HepG2 (cell line): Measurements from ENCODE around the gene ARHGAP26. TPM values are rescaled to one million over a fixed set of nuclear protein-coding genes. Genes with fewer than 3 reads are reported as not detected.

ENCODE experiments used
- GZF1 ChIP-seq: sonication (generic); formaldehyde crosslinking; IDR thresholded peaks from 2 replicates; pipeline ENCODE4 v1.5.1; 2020; ENCODE audit warnings: mild to moderate bottlenecking, missing genetic modification reagents
- MAFF ChIP-seq: IDR thresholded peaks from 2 replicates; pipeline ENCODE4 v1.6.1; 2011; ENCODE audit warnings: low read depth, low read length, improper control_type of control experiment
- MTA1 ChIP-seq: sonication (generic); formaldehyde crosslinking; IDR thresholded peaks from 2 replicates; pipeline ENCODE4 v1.4.0; 2020; ENCODE audit warnings: missing genetic modification reagents, mild to moderate bottlenecking, borderline replicate concordance
- TAF15 ChIP-seq: fragments of 200-400 bp; formaldehyde crosslinking; IDR thresholded peaks from one replicate; pipeline ENCODE4 v1.6.1; 2018; ENCODE audit warnings: mild to moderate bottlenecking, low read depth, low read length; ENCODE audit not compliant: poor library complexity, severe bottlenecking
- ZNF235 ChIP-seq: sonication (generic); formaldehyde crosslinking; IDR thresholded peaks from 2 replicates; pipeline ENCODE4 v1.8.1; 2023; ENCODE audit warnings: mild to moderate bottlenecking, missing genetic modification reagents, borderline replicate concordance
- ZNF577 ChIP-seq: sonication (generic); formaldehyde crosslinking; IDR thresholded peaks from 2 replicates; pipeline ENCODE4 v1.4.0; 2020; ENCODE audit warnings: mild to moderate bottlenecking, low read depth, missing genetic modification reagents, borderline replicate concordance
- ZNF850 ChIP-seq: sonication (generic); formaldehyde crosslinking; conservative IDR thresholded peaks from 2 replicates; pipeline ENCODE4 v1.9.0; 2021; ENCODE audit warnings: mild to moderate bottlenecking, missing genetic modification reagents
- polyA plus RNA-seq, 8 experiments: library from polyadenylated mRNA; depleted of rRNA in 3 of 8; stranded (reverse) in 7 of 8; unstranded in 1 of 8; fragments of >200 nt; fragmentation: Illumina TruSeq in 4 of 8; extraction: Trizol in 4 of 8; gene quantifications; 2 replicates each; pipeline versions ENCODE4 v1.2.1 to v1.2.3, GENCODE V29; 2011 to 2016; ENCODE audit warnings: low read depth in 4 of 8, missing spikeins in 1 of 8, mixed read lengths in 1 of 8; ENCODE audit not compliant: insufficient read depth in 1 of 8
- total RNA-seq, 5 experiments: library from RNA; depleted of rRNA; stranded (reverse); fragments of >200 nt; fragmentation: Illumina TruSeq; extraction: Trizol; gene quantifications; 2 replicates each; pipeline ENCODE4 v1.2.3, GENCODE V29; 2016; ENCODE audit warnings: low read depth in 1 of 5
- TF ChIP-seq, protein P1 (sequence below): sonication (generic); formaldehyde crosslinking; IDR thresholded peaks from 2 replicates; pipeline ENCODE4 v1.4.0; 2020; ENCODE audit warnings: mild to moderate bottlenecking, missing genetic modification reagents
- TF ChIP-seq, protein P2 (sequence below): sonication (generic); formaldehyde crosslinking; IDR thresholded peaks from 2 replicates; pipeline ENCODE4 v1.5.0; 2020; ENCODE audit warnings: mild to moderate bottlenecking, missing genetic modification reagents, borderline replicate concordance
- TF ChIP-seq, protein P3 (sequence below): sonication (generic); formaldehyde crosslinking; IDR thresholded peaks from 2 replicates; pipeline ENCODE4 v1.4.0; 2020; ENCODE audit warnings: mild to moderate bottlenecking, missing genetic modification reagents

The ARHGAP26 gene
- total and polyA plus RNA-seq, 2 of the 13 experiments (the other 11 are each of a cell fraction or from before 2014, with no cell fraction given), result 9.6 to 18.2 TPM

DNA sequence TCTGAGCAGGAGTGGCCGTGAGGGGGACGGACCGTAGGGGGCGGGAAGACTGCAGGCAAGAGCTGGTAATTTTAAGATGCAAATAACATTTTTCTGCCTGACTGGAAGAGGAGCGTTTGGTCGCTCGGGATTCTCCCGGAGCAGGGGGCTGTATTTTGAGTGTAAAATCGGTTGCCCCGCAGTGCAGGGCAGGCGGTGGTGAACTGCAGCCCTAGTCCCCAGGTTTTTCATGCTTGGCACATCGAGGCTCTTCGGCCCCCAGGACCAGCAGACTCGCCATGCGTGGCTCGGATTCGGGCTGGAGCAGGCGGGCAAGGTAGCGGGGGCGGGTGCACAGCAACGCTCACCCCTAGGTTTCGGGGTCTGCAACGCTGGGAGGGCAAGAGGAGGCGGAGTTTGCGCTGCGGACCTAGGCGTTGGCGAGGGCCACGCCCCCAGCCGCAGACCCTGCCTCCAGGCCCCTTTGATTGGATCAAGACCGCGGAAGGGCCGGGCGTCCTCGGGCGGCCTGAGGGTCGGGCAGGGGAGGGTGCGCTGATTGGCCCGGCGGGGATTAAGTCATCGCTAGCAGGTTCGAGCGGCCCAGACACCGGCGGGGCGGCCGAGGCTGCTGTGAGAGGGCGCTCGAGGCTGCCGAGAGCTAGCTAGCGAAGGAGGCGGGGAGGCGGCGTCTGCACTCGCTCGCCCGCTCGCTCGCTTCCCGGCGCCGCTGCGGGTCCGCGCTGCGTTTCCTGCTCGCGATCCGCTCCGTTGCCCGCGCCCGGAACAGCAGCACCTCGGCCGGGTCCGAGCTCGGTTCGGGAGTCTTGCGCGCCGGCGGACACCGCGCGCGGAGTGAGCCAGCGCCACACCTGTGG lies at the start of gene ARHGAP26 (continued):
- TF ChIP-seq, protein P1, sequence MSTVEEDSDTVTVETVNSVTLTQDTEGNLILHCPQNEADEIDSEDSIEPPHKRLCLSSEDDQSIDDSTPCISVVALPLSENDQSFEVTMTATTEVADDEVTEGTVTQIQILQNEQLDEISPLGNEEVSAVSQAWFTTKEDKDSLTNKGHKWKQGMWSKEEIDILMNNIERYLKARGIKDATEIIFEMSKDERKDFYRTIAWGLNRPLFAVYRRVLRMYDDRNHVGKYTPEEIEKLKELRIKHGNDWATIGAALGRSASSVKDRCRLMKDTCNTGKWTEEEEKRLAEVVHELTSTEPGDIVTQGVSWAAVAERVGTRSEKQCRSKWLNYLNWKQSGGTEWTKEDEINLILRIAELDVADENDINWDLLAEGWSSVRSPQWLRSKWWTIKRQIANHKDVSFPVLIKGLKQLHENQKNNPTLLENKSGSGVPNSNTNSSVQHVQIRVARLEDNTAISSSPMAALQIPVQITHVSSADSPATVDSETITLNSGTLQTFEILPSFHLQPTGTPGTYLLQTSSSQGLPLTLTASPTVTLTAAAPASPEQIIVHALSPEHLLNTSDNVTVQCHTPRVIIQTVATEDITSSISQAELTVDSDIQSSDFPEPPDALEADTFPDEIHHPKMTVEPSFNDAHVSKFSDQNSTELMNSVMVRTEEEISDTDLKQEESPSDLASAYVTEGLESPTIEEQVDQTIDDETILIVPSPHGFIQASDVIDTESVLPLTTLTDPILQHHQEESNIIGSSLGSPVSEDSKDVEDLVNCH, result no peak
- TF ChIP-seq MAFF, result no peak
- no peak for TF ChIP-seq ZNF850 (CRISPR knock-in tag)
- TF ChIP-seq, protein P2, sequence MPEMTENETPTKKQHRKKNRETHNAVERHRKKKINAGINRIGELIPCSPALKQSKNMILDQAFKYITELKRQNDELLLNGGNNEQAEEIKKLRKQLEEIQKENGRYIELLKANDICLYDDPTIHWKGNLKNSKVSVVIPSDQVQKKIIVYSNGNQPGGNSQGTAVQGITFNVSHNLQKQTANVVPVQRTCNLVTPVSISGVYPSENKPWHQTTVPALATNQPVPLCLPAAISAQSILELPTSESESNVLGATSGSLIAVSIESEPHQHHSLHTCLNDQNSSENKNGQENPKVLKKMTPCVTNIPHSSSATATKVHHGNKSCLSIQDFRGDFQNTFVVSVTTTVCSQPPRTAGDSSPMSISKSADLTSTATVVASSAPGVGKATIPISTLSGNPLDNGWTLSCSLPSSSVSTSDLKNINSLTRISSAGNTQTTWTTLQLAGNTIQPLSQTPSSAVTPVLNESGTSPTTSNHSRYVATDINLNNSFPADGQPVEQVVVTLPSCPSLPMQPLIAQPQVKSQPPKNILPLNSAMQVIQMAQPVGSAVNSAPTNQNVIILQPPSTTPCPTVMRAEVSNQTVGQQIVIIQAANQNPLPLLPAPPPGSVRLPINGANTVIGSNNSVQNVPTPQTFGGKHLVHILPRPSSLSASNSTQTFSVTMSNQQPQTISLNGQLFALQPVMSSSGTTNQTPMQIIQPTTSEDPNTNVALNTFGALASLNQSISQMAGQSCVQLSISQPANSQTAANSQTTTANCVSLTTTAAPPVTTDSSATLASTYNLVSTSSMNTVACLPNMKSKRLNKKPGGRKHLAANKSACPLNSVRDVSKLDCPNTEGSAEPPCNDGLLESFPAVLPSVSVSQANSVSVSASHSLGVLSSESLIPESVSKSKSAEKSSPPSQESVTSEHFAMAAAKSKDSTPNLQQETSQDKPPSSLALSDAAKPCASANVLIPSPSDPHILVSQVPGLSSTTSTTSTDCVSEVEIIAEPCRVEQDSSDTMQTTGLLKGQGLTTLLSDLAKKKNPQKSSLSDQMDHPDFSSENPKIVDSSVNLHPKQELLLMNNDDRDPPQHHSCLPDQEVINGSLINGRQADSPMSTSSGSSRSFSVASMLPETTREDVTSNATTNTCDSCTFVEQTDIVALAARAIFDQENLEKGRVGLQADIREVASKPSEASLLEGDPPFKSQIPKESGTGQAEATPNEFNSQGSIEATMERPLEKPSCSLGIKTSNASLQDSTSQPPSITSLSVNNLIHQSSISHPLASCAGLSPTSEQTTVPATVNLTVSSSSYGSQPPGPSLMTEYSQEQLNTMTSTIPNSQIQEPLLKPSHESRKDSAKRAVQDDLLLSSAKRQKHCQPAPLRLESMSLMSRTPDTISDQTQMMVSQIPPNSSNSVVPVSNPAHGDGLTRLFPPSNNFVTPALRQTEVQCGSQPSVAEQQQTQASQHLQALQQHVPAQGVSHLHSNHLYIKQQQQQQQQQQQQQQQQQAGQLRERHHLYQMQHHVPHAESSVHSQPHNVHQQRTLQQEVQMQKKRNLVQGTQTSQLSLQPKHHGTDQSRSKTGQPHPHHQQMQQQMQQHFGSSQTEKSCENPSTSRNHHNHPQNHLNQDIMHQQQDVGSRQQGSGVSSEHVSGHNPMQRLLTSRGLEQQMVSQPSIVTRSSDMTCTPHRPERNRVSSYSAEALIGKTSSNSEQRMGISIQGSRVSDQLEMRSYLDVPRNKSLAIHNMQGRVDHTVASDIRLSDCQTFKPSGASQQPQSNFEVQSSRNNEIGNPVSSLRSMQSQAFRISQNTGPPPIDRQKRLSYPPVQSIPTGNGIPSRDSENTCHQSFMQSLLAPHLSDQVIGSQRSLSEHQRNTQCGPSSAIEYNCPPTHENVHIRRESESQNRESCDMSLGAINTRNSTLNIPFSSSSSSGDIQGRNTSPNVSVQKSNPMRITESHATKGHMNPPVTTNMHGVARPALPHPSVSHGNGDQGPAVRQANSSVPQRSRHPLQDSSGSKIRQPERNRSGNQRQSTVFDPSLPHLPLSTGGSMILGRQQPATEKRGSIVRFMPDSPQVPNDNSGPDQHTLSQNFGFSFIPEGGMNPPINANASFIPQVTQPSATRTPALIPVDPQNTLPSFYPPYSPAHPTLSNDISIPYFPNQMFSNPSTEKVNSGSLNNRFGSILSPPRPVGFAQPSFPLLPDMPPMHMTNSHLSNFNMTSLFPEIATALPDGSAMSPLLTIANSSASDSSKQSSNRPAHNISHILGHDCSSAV (CRISPR knock-in tag), result no peak
- no peak for TF ChIP-seq ZNF577
- no peak for TF ChIP-seq GZF1 (CRISPR knock-in tag)
- peak; percentile 82 for TF ChIP-seq TAF15
- TF ChIP-seq ZNF235, result no peak; the same call in 1 of the 2 replicates
- TF ChIP-seq, protein P3, sequence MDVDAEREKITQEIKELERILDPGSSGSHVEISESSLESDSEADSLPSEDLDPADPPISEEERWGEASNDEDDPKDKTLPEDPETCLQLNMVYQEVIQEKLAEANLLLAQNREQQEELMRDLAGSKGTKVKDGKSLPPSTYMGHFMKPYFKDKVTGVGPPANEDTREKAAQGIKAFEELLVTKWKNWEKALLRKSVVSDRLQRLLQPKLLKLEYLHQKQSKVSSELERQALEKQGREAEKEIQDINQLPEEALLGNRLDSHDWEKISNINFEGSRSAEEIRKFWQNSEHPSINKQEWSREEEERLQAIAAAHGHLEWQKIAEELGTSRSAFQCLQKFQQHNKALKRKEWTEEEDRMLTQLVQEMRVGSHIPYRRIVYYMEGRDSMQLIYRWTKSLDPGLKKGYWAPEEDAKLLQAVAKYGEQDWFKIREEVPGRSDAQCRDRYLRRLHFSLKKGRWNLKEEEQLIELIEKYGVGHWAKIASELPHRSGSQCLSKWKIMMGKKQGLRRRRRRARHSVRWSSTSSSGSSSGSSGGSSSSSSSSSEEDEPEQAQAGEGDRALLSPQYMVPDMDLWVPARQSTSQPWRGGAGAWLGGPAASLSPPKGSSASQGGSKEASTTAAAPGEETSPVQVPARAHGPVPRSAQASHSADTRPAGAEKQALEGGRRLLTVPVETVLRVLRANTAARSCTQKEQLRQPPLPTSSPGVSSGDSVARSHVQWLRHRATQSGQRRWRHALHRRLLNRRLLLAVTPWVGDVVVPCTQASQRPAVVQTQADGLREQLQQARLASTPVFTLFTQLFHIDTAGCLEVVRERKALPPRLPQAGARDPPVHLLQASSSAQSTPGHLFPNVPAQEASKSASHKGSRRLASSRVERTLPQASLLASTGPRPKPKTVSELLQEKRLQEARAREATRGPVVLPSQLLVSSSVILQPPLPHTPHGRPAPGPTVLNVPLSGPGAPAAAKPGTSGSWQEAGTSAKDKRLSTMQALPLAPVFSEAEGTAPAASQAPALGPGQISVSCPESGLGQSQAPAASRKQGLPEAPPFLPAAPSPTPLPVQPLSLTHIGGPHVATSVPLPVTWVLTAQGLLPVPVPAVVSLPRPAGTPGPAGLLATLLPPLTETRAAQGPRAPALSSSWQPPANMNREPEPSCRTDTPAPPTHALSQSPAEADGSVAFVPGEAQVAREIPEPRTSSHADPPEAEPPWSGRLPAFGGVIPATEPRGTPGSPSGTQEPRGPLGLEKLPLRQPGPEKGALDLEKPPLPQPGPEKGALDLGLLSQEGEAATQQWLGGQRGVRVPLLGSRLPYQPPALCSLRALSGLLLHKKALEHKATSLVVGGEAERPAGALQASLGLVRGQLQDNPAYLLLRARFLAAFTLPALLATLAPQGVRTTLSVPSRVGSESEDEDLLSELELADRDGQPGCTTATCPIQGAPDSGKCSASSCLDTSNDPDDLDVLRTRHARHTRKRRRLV (CRISPR knock-in tag), result no peak
- no peak for TF ChIP-seq MTA1 (CRISPR knock-in tag)
